ENCODE data around the gene BIRC3. TPM values are rescaled to one million over a fixed set of nuclear protein-coding genes. Genes with fewer than 3 reads are reported as not detected.

Gene BIRC3
- total and polyA plus RNA-seq, 2 of the 8 experiments (the other 6 are each of a cell fraction or from before 2014, with no cell fraction given), result 0.08 to 0.20 TPM

DNA sequence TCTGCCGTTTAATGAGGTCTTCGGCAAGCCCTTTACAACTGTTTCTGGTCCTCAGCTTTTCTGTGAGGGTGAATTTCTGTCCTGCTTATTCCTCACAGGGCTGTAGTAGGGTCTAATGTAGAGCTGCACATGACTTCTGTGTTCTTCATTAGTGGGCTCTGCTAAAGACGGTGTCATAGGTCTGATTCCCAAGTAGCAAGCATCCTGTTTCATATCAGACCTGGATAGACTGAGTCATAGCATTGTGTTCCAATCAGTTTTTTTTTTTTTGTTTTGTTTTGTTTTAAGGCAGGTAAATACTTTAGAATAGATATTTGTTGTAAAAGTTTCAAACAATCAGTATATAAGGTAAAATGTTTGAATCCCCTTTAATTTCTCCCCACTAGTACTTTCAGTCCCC, 65.1 kb downstream of the BIRC3 start (continued):
- TF ChIP-seq SIN3A (conservative IDR thresholded peaks at IDR 0.05 in 1 of 2, IDR thresholded peaks at IDR 0.05 in 1 of 2; ENCODE audit: low read depth in 1 of 2, low read length in 2 of 2) (no peak), HDAC2 (IDR thresholded peaks at IDR 0.05; ENCODE audit: borderline replicate concordance in 1 of 2, low read depth in 2 of 2, low read length in 2 of 2) (no peak), SRF (IDR thresholded peaks at IDR 0.05; ENCODE audit: low read depth, low read length) (no peak), TBP (IDR thresholded peaks at IDR 0.05; ENCODE audit: low read depth, low read length) (no peak), BACH1 (IDR thresholded peaks at IDR 0.05; ENCODE audit: low read length) (no peak), RAD21 (IDR thresholded peaks at IDR 0.05 in 1 of 2, conservative IDR thresholded peaks at IDR 0.05 in 1 of 2; ENCODE audit: low read depth in 2 of 2, low read length in 2 of 2) (no peak), SAP30 (IDR thresholded peaks at IDR 0.05; ENCODE audit: insufficient read depth, insufficient replicate concordance, low read length) (no peak), CHD7 (IDR thresholded peaks at IDR 0.05; ENCODE audit: insufficient replicate concordance, low read length) (no peak), GTF2F1 (IDR thresholded peaks at IDR 0.05; ENCODE audit: borderline replicate concordance, low read depth, low read length) (no peak), TEAD4 (IDR thresholded peaks at IDR 0.05; ENCODE audit: low read depth, low read length) (no peak)
